A673 (cell line): ENCODE data around the gene NBAS.

Source experiments
- CTCF ChIP-seq: fragments of 300-800, 200-600 bp; sonication (generic); conservative IDR thresholded peaks from 2 replicates; pipeline ENCODE4 v1.5.1; 2017; ENCODE audit warnings: low read depth, mild to moderate bottlenecking, antibody characterized with exemption, low read length, moderate library complexity, mixed read lengths
- EZH2 ChIP-seq: fragments of 200-600 bp; sonication (generic); IDR thresholded peaks from 2 replicates; pipeline ENCODE4 v1.6.1; 2017; ENCODE audit warnings: borderline replicate concordance, low read depth, mild to moderate bottlenecking, mixed read lengths, antibody characterized with exemption, low read length; ENCODE audit not compliant: poor library complexity, severe bottlenecking

- no peak for TF ChIP-seq CTCF
- no peak for TF ChIP-seq EZH2
Measured at GRCh38 chr2:15160201-15160991, 400.7 kb downstream of the NBAS start.
